OCI-LY7 (cell line): ENCODE measurements around the gene IGF1R. TPM values are rescaled to one million over a fixed set of nuclear protein-coding genes. Genes with fewer than 3 reads are reported as not detected.

Experiments used
- BruUV-seq: library from RNA; stranded (reverse); fragments of 400-500 nt; replicated peaks from 2 replicates; lab custom pipeline; 2021; lab: Mats Ljungman, UMichigan
- CTCF ChIA-PET: fragments of 300-600 bp; sonication (Branson Sonifier 250); formaldehyde crosslinking; loops from one replicate; lab custom pipeline; 2022; ENCODE audit warnings: antibody characterized with exemption; ENCODE audit not compliant: unreplicated experiment; lab: Charles Lee
- POLR2A ChIA-PET: fragments of 300-600 bp; sonication (Branson Sonifier 250); formaldehyde crosslinking; loops from one replicate; lab custom pipeline; 2022; ENCODE audit warnings: antibody characterized with exemption; lab: Charles Lee
- DNase-seq: peaks from one replicate; pipeline ENCODE4 v3.0.0-alpha.2; 2015; ENCODE audit warnings: low spot score
- H2AFZ ChIP-seq: fragments of 200-600 bp; sonication (generic), shearing (Covaris generic); 2 replicates; pipeline ENCODE4 v1.6.1; 2014; ENCODE audit warnings: mild to moderate bottlenecking, antibody characterized with exemption, low read length, moderate library complexity
- H3K27ac ChIP-seq: fragments of 200-600 bp; sonication (generic); 2 replicates; pipeline ENCODE4 v1.5.1; 2014; ENCODE audit warnings: mixed run types, low read depth, mild to moderate bottlenecking, moderate library complexity, low read length, inconsistent platforms; ENCODE audit not compliant: poor library complexity, severe bottlenecking
- H3K36me3 ChIP-seq: fragments of 200-600 bp; sonication (generic); 2 replicates; pipeline ENCODE4 v1.6.1; 2014; ENCODE audit warnings: mild to moderate bottlenecking, antibody characterized with exemption, low read length, moderate library complexity, mixed read lengths; ENCODE audit not compliant: insufficient read depth
- H3K4me1 ChIP-seq: fragments of 200-600 bp; sonication (generic); 2 replicates; pipeline ENCODE4 v1.5.1; 2014; ENCODE audit warnings: mild to moderate bottlenecking, low read length; ENCODE audit not compliant: insufficient read depth, poor library complexity, severe bottlenecking
- H3K4me2 ChIP-seq: fragments of 200-600 bp; sonication (generic); 2 replicates; pipeline ENCODE4 v1.6.1; 2014; ENCODE audit warnings: mild to moderate bottlenecking, low read length
- H3K4me3 ChIP-seq: fragments of 200-600 bp; sonication (generic); 2 replicates; pipeline ENCODE4 v1.5.1; 2014; ENCODE audit warnings: mild to moderate bottlenecking, low read depth, low read length; ENCODE audit not compliant: poor library complexity, severe bottlenecking
- H3K79me2 ChIP-seq: fragments of 200-600 bp; sonication (generic); 2 replicates; pipeline ENCODE4 v1.6.1; 2016; ENCODE audit warnings: low read depth, mild to moderate bottlenecking, low read length, moderate library complexity, mixed read lengths; ENCODE audit not compliant: insufficient read depth
- H3K9me2 ChIP-seq: fragments of 200-600 bp; sonication (generic); 2 replicates; pipeline ENCODE4 v1.6.1; 2016; ENCODE audit warnings: mild to moderate bottlenecking, low read length, mixed read lengths; ENCODE audit not compliant: insufficient read depth
- H3K9me3 ChIP-seq: fragments of 200-600 bp; sonication (generic); 2 replicates; pipeline ENCODE4 v1.6.1; 2014; ENCODE audit warnings: mild to moderate bottlenecking, mixed run types, low read length, mixed read lengths
- H4K20me1 ChIP-seq: fragments of 200-600 bp; sonication (generic); 2 replicates; pipeline ENCODE4 v1.6.1; 2014; ENCODE audit warnings: mild to moderate bottlenecking, antibody characterized with exemption, low read length, moderate library complexity, mixed read lengths; ENCODE audit not compliant: insufficient read depth
- CTCF ChIP-seq: fragments of 200-600 bp; sonication (generic); conservative IDR thresholded peaks from 2 replicates; pipeline ENCODE4 v1.5.1; 2014; ENCODE audit warnings: mild to moderate bottlenecking, antibody characterized with exemption, low read length, moderate library complexity, mixed read lengths
- EZH2phosphoT487 ChIP-seq: fragments of 200-600 bp; sonication (generic); IDR thresholded peaks from 2 replicates; pipeline ENCODE4 v1.6.1; 2018; ENCODE audit warnings: low read depth, borderline replicate concordance, mild to moderate bottlenecking, mixed run types, antibody characterized with exemption, low read length, moderate library complexity, mixed read lengths
- intact Hi-C: fragments of 100-400 bp; cut with micrococcal nuclease; formaldehyde crosslinking; loops from one replicate; pipeline ENCODE4 v1.10.0; 2022; ENCODE audit not compliant: unreplicated experiment
- total RNA-seq, 2 experiments: library from RNA; depleted of rRNA in 1 of 2; stranded (reverse); fragments of >200 nt in 1 of 2; shearing (Covaris generic) in 1 of 2; gene quantifications; 2 replicates each; pipeline ENCODE4 v1.2.3, GENCODE V29; 2014 to 2022

Gene IGF1R
- total RNA-seq, 2 experiments from 2014 or later = 26.5 to 29.1 TPM

GRCh38 chr15:98950248-98950647 is 301.9 kb downstream of the IGF1R start:
- Histone ChIP-seq H3K79me2 (no peaks in the 10 kb centered on the region), H3K27ac (no peak overlapping the region), H3K9me2 (no peaks in the 10 kb centered on the region), H3K4me3 (no peak overlapping the region), H2AFZ (no peak overlapping the region), H4K20me1 (no peaks in the 10 kb centered on the region), H3K4me2 (no peak overlapping the region), H3K36me3 (no peaks in the 10 kb centered on the region), H3K9me3 (no peaks in the 10 kb centered on the region), H3K4me1 (no peaks in the 10 kb centered on the region)
- intact Hi-C loops = no loop called here
- ChIA-PET CTCF (no interaction called here), POLR2A (no interaction called here)
- no TSS peak for BruUV-seq
- TF ChIP-seq CTCF (no peak), EZH2phosphoT487 (no peak)
- DNase-seq = no peak

DNA sequence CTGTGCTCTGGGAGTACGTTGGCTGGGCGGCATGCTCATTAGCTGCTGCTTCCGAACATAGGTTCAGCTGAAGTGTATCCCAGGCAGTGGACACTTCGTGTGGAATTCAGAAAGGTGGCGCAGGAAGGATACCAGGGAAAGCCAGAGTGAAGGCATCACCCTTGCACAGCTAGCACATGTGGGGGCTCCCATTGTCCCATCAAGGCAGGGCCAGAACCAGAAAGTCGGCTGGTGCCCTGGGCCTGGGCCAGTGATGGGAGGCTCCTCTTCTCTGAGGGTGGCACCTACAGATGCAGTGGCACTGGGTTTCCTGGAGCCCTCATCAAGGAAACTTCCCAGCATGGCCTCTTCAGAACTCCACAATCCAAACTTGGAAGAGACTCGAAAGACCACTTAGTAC is 302.7 kb downstream of the IGF1R start:
- H4K20me1 ChIP-seq = no peaks in the 10 kb centered on the region
- ChIA-PET CTCF (no interaction called here), POLR2A (no interaction called here)
- H3K79me2 ChIP-seq = no peaks in the 10 kb centered on the region
- H3K36me3 ChIP-seq = no peaks in the 10 kb centered on the region
- H3K9me2 ChIP-seq = no peaks in the 10 kb centered on the region
- no peaks in the 10 kb centered on the region for H3K4me1 ChIP-seq
- no peak overlapping the region for H2AFZ ChIP-seq
- H3K9me3 ChIP-seq = no peaks in the 10 kb centered on the region
- no peak overlapping the region for H3K4me2 ChIP-seq
- BruUV-seq = no TSS peak
- intact Hi-C loops = no loop called here
- no peak for DNase-seq
- no peak overlapping the region for H3K27ac ChIP-seq
- no peak overlapping the region for H3K4me3 ChIP-seq
- no peak for TF ChIP-seq CTCF
- no peak for TF ChIP-seq EZH2phosphoT487

- Histone ChIP-seq H4K20me1 (no peaks in the 10 kb centered on the region), H3K9me3 (no peaks in the 10 kb centered on the region), H3K4me1 (no peaks in the 10 kb centered on the region), H3K36me3 (no peaks in the 10 kb centered on the region), H2AFZ (no peak overlapping the region), H3K4me3 (no peak overlapping the region), H3K4me2 (no peak overlapping the region), H3K79me2 (no peaks in the 10 kb centered on the region), H3K9me2 (no peaks in the 10 kb centered on the region), H3K27ac (no peak overlapping the region)
- intact Hi-C loops = no loop called here
- ChIA-PET POLR2A (no interaction called here), CTCF (no interaction called here)
- TF ChIP-seq EZH2phosphoT487 (no peak), CTCF (no peak)
- no peak for DNase-seq
- BruUV-seq = no TSS peak
Measured at GRCh38 chr15:98951493-98952320, 303.4 kb downstream of the IGF1R start.
